GM12878 (cell line): ENCODE results near the gene AMOTL1. TPM values are rescaled to one million over a fixed set of nuclear protein-coding genes. Genes with fewer than 3 reads are reported as not detected.
A peak's percentile ranks its signal among the peaks of the same experiment; 100 is the strongest.

Source experiments
- ATAC-seq: fragments of 200-7000 bp; cut with Tn5 transposase; 3 replicates; pipeline ENCODE4 v1.9.1; 2020; ENCODE audit warnings: mild to moderate bottlenecking, moderate library complexity
- BruUV-seq: library from RNA; stranded (reverse); fragments of 400-500 nt; replicated peaks from 2 replicates; lab custom pipeline; 2021; lab: Mats Ljungman, UMichigan
- CTCF ChIA-PET: fragments of 300-600 bp; sonication (Branson Sonifier 250); formaldehyde crosslinking; extraction: SDS; loops from one replicate; lab custom pipeline; 2021; ENCODE audit warnings: inconsistent platforms; lab: Yijun Ruan, JAX
- POLR2A ChIA-PET: fragments of 350-600 bp; formaldehyde crosslinking; extraction: SDS; loops from one replicate; lab custom pipeline; 2021; ENCODE audit warnings: inconsistent platforms; lab: Charles Lee
- RAD21 ChIA-PET: fragments of 300-600 bp; sonication (Branson Sonifier 250); formaldehyde crosslinking; loops from one replicate; lab custom pipeline; 2023; ENCODE audit warnings: antibody characterized with exemption; ENCODE audit not compliant: unreplicated experiment; lab: Charles Lee
- SMC1A ChIA-PET: fragments of 300-600 bp; sonication (Branson Sonifier 250); formaldehyde crosslinking; loops from one replicate; lab custom pipeline; 2023; ENCODE audit not compliant: unreplicated experiment, uncharacterized antibody; lab: Charles Lee
- DNase-seq: peaks from one replicate; pipeline ENCODE4 v3.0.0-alpha.2; 2011; ENCODE audit warnings: low read depth, low spot score
- FAIRE-seq: peaks from 3 replicates; lab custom pipeline; 2011; peaks lifted over from hg19 to GRCh38; lab: Jason Lieb, UNC
- H2AFZ ChIP-seq: 2 replicates; pipeline ENCODE4 v1.6.0; 2011; ENCODE audit warnings: low read depth, low read length, control low read depth; ENCODE audit not compliant: control insufficient read depth
- H3K27ac ChIP-seq: 2 replicates; pipeline ENCODE4 v1.5.1; 2011; ENCODE audit warnings: control low read depth; ENCODE audit not compliant: control insufficient read depth, insufficient read depth
- H3K27me3 ChIP-seq, 2 experiments: replicated peaks in 1 of 2; 2 replicates each; pipeline versions ENCODE4 v1.6.0 to v1.6.1; 2011; ENCODE audit warnings: low read length in 1 of 2; ENCODE audit not compliant: control insufficient read depth in 2 of 2, insufficient read depth in 2 of 2
- H3K36me3 ChIP-seq, 2 experiments: 2 replicates each; pipeline ENCODE4 v1.5.1; 2011; ENCODE audit warnings: low read length in 1 of 2; ENCODE audit not compliant: control insufficient read depth in 2 of 2, insufficient read depth in 2 of 2
- H3K4me1 ChIP-seq: 2 replicates; pipeline ENCODE4 v1.6.1; 2011; ENCODE audit warnings: mild to moderate bottlenecking, low read length, moderate library complexity, mixed read lengths; ENCODE audit not compliant: control insufficient read depth, insufficient read depth
- H3K4me2 ChIP-seq: 2 replicates; pipeline ENCODE4 v1.6.0; 2011; ENCODE audit warnings: control low read depth; ENCODE audit not compliant: control insufficient read depth, insufficient read depth
- H3K4me3 ChIP-seq: fragments of 200-600 bp; sonication (generic); 2 replicates; pipeline ENCODE4 v1.5.1; 2016
- H3K79me2 ChIP-seq: 2 replicates; pipeline ENCODE4 v1.6.0; 2011; ENCODE audit warnings: low read length; ENCODE audit not compliant: control insufficient read depth, insufficient read depth
- H3K9ac ChIP-seq: 2 replicates; pipeline ENCODE4 v1.8.0; 2011; ENCODE audit warnings: low read length, control low read depth, mixed read lengths; ENCODE audit not compliant: control insufficient read depth, insufficient read depth
- H3K9me3 ChIP-seq: replicated peaks from 3 replicates; pipeline ENCODE4 v1.5.1; 2011; ENCODE audit warnings: mild to moderate bottlenecking, low read length; ENCODE audit not compliant: control insufficient read depth, insufficient read depth
- H4K20me1 ChIP-seq: 2 replicates; pipeline ENCODE4 v1.6.0; 2011; ENCODE audit not compliant: control insufficient read depth, insufficient read depth
- CBFB ChIP-seq: IDR thresholded peaks from 2 replicates; pipeline ENCODE4 v1.6.1; 2016; ENCODE audit warnings: antibody characterized with exemption, low read depth
- CREB1 ChIP-seq: IDR thresholded peaks from 2 replicates; pipeline ENCODE4 v1.6.1; 2012; ENCODE audit warnings: low read depth, mild to moderate bottlenecking, inconsistent platforms
- FOS ChIP-seq: IDR thresholded peaks from 3 replicates; pipeline ENCODE4 v1.6.1; 2011; ENCODE audit warnings: borderline replicate concordance; ENCODE audit not compliant: insufficient read length; ENCODE audit errors: extremely low read depth
- FOXK2 ChIP-seq: fragments of 450-650 bp; IDR thresholded peaks from 2 replicates; pipeline ENCODE4 v1.6.1; 2017; ENCODE audit warnings: mild to moderate bottlenecking, moderate library complexity
- JUND ChIP-seq: IDR thresholded peaks from 2 replicates; pipeline ENCODE4 v1.6.1; 2012; ENCODE audit warnings: low read depth, mild to moderate bottlenecking, low read length, improper control_type of control experiment, moderate library complexity
- NR2F1 ChIP-seq: fragments of 450-650 bp; conservative IDR thresholded peaks from 2 replicates; pipeline ENCODE4 v1.6.1; 2017; ENCODE audit warnings: mild to moderate bottlenecking
- PKNOX1 ChIP-seq: fragments of 450-650 bp; IDR thresholded peaks from 2 replicates; pipeline ENCODE4 v1.6.1; 2016; ENCODE audit warnings: mild to moderate bottlenecking
- POLR2AphosphoS2 ChIP-seq: IDR thresholded peaks from 2 replicates; pipeline ENCODE4 v1.6.1; 2011; ENCODE audit warnings: low read depth, mild to moderate bottlenecking, low read length, improper control_type of control experiment, moderate library complexity
- REST ChIP-seq: IDR thresholded peaks from 2 replicates; pipeline ENCODE4 v1.6.1; 2012; ENCODE audit warnings: mild to moderate bottlenecking, low read depth, low read length
- TCF12 ChIP-seq: IDR thresholded peaks from 2 replicates; pipeline ENCODE4 v1.6.1; 2011; ENCODE audit warnings: low read depth, mild to moderate bottlenecking, low read length
- YBX1 ChIP-seq: fragments of 450-650 bp; IDR thresholded peaks from 2 replicates; pipeline ENCODE4 v1.6.1; 2016; ENCODE audit warnings: antibody characterized with exemption
- ZBED1 ChIP-seq: IDR thresholded peaks from 2 replicates; pipeline ENCODE4 v1.6.1; 2016; ENCODE audit warnings: borderline replicate concordance
- ZBTB33 ChIP-seq: fragments of 450-650 bp; IDR thresholded peaks from 2 replicates; pipeline ENCODE4 v1.6.1; 2017; ENCODE audit warnings: mild to moderate bottlenecking
- WGBS: methylation state at CpG from one replicate; pipeline ENCODE4 v1.1.6; 2016; ENCODE audit warnings: low lambda C conversion rate; ENCODE audit not compliant: insufficient replicate concordance, insufficient coverage; ENCODE audit errors: missing lambda C conversion rate; 5-methylcytosine and 5-hydroxymethylcytosine counted together
- in situ Hi-C: fragments of 300-500 bp; cut with MboI; formaldehyde crosslinking; loops from 9 replicates; pipeline ENCODE4 v1.14.3; 2018; ENCODE audit warnings: mixed read lengths
- intact Hi-C: fragments of 100-400 bp; cut with micrococcal nuclease; formaldehyde crosslinking; loops from one replicate; pipeline ENCODE4 v1.14.2; 2022; ENCODE audit not compliant: unreplicated experiment
- polyA plus RNA-seq, 11 experiments: library from polyadenylated mRNA; depleted of rRNA in 4 of 11; unstranded in 6 of 11; stranded (reverse) in 5 of 11; fragments of >200 nt; fragmentation: Nextera tagmentation in 4 of 11; fragmentation: Illumina TruSeq in 1 of 11; extraction: Ambion mirVana in 4 of 11; extraction: Trizol in 1 of 11; gene quantifications; 1 replicate in 1 of 11; 2 replicates in 10 of 11; pipeline versions ENCODE4 v1.2.1 to v1.2.3, GENCODE V29; 2011 to 2016; ENCODE audit warnings: inconsistent platforms in 2 of 11, missing spikeins in 2 of 11, low read depth in 1 of 11
- total RNA-seq, 4 experiments: library from RNA; depleted of rRNA in 3 of 4; stranded (reverse); fragments of >200 nt in 3 of 4; fragmentation: Illumina TruSeq in 1 of 4; extraction: Trizol in 1 of 4; gene quantifications; 2 replicates each; pipeline versions ENCODE4 v1.2.1 to v1.2.3, GENCODE V29; 2013 to 2021

The AMOTL1 gene
- total and polyA plus RNA-seq, 10 of the 15 experiments (the other 5 are each of a cell fraction or from before 2014, with no cell fraction given), result under 0.01 to 0.41 (median 0.01) TPM; not detected in 7

GRCh38 chr11:94882931-94883330 lies 114.8 kb downstream of the AMOTL1 start:
- no peak overlapping the region for H3K4me3 ChIP-seq
- BruUV-seq, result no TSS peak
- no peaks in the 10 kb centered on the region; a peak in 1 of 4 replicates for H3K27me3 ChIP-seq
- no peak overlapping the region for H3K9ac ChIP-seq
- TF ChIP-seq CBFB (no peak), POLR2AphosphoS2 (no peak), ZBED1 (no peak), NR2F1 (peak; percentile 53; the same call in 1 of the 2 replicates), JUND (no peak)
- H3K79me2 ChIP-seq, result no peaks in the 10 kb centered on the region
- no peaks in the 10 kb centered on the region for H3K9me3 ChIP-seq
- no peaks in the 10 kb centered on the region for H3K36me3 ChIP-seq
- ATAC-seq, result peak; percentile 49
- POLR2A ChIA-PET, result no interaction called here
- H4K20me1 ChIP-seq, result no peaks in the 10 kb centered on the region
- RAD21 ChIA-PET, result no interaction called here
- in situ Hi-C loops (no loop called here), intact Hi-C loops (no loop called here)
- SMC1A ChIA-PET, result interaction anchor here (1.6 kb wide), 1 partner anchor 15 kb away, joined by 4 read pairs; no protein-coding TSS in a partner anchor
- DNase-seq, result no peak
- WGBS, result 66% methylated on average over 2 of the region's 2 CpGs
- FAIRE-seq, result no peak
- no peak overlapping the region for H3K4me2 ChIP-seq
- no peaks in the 10 kb centered on the region for H3K4me1 ChIP-seq
- H3K27ac ChIP-seq, result no peak overlapping the region
- H2AFZ ChIP-seq, result no peak overlapping the region
- CTCF ChIA-PET, result no interaction called here

- Histone ChIP-seq H3K27me3 (no peaks in the 10 kb centered on the region; a peak in 1 of 4 replicates), H3K4me3 (no peak overlapping the region), H3K27ac (no peak overlapping the region), H4K20me1 (no peaks in the 10 kb centered on the region), H3K9me3 (no peaks in the 10 kb centered on the region), H3K79me2 (no peaks in the 10 kb centered on the region), H3K36me3 (no peaks in the 10 kb centered on the region), H3K9ac (no peak overlapping the region), H3K4me1 (no peaks in the 10 kb centered on the region), H3K4me2 (no peak overlapping the region), H2AFZ (no peak overlapping the region)
- SMC1A ChIA-PET, result interaction anchor here (1.6 kb wide), 1 partner anchor 14 kb away, joined by 4 read pairs; no protein-coding TSS in a partner anchor
- CTCF ChIA-PET, result interaction anchor here (1.6 kb wide), 1 partner anchor 14 kb away, joined by 7 read pairs; no protein-coding TSS in a partner anchor
- in situ Hi-C loops (no loop called here), intact Hi-C loops (no loop called here)
- RAD21 ChIA-PET, result no interaction called here
- POLR2A ChIA-PET, result no interaction called here
- no peak for DNase-seq
- no peak for FAIRE-seq
- no TSS peak for BruUV-seq
- no peak for ATAC-seq
- TF ChIP-seq CREB1 (no peak), PKNOX1 (no peak), TCF12 (no peak), NR2F1 (no peak), CBFB (no peak), YBX1 (no peak), FOXK2 (no peak), REST (no peak), ZBTB33 (no peak), FOS (no peak)
These were observed 115.7 kb downstream of the AMOTL1 start for GRCh38 chr11:94883878-94884277.
